GM18870 (cell line): Measurements from ENCODE around the gene LZTR1.
A peak's percentile ranks its signal among the peaks of the same experiment; 100 is the strongest.
"Not testable (repeated sequence)": the region's sequence is repeated elsewhere in the genome, so short reads cannot be mapped to it uniquely, and the experiment has no call there.

Experiments used
- ATAC-seq: cut with Tn5 transposase; IDR thresholded peaks from one replicate; pipeline ENCODE4 v1.9.1; 2021; ENCODE audit warnings: moderate library complexity; ENCODE audit not compliant: unreplicated experiment

Gene LZTR1

DNA sequence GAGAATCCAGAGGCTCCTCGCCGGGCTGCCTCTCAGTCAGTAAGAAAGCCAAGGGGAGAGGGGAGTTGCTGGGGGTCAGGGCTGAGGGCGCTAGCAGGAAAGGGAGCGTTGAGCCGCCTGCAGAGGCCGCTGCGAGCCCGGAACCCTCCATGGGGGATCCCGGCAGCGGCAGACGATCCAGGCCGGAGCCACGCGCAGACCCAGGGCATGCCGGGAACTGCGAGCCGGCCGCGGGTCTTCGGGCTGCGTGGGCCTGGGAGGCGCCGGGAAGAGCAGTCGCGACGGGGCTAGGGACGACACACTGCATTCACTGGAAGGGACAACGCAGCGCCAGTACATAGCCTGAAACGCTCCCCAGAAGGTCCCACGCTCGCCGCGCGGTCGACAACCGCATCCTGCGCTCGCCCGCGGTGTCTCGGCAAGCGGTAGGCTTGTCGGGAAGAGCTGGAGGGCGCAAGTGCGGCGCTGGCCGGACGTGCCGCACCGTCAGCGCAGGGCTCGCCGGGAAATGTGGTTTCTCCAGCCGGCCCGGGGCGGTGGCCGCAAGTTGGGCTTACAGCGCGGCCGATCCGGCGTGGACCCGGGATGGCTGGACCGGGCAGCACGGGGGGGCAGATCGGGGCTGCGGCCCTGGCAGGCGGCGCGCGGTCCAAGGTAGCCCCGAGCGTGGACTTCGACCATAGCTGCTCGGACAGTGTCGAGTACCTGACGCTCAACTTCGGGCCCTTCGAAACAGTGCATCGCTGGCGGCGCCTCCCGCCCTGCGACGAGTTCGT lies at the start of gene LZTR1:
LZTR1 (plus strand) TSS at position 511 of the 776 bp plus-strand sequence; CDS start at position 586, 75 bp downstream.
- ATAC-seq = peak; percentile 58

DNA sequence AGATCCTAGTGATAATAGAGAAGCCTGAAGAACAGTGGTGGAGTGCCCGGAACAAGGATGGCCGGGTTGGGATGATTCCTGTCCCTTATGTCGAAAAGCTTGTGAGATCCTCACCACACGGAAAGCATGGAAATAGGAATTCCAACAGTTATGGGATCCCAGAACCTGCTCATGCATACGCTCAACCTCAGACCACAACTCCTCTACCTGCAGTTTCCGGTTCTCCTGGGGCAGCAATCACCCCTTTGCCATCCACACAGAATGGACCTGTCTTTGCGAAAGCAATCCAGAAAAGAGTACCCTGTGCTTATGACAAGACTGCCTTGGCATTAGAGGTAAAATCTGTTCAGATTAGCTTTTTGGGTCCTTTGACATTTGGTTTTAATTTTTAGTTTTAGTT lies 48.2 kb upstream of the LZTR1 start:
- ATAC-seq = no peak

DNA sequence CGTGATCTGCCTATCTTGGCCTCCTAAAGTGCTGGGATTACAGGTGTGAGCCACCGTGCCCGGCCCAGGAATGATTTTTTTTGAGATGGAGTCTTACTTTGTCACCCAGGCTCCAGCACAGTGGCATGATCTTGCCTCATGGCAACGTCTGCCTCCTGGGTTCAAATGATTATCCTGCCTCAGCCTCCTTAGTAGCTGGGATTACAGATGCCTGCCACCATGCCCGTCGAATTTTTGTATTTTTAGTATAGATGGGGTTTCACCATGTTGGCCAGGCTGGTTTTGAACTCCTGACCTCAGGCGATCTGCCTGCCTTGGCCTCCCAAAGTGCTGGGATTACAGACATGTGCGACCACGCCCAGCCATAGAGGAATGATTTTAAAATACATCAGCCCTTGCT lies 47.0 kb upstream of the LZTR1 start:
- ATAC-seq = not testable (repeated sequence)

DNA sequence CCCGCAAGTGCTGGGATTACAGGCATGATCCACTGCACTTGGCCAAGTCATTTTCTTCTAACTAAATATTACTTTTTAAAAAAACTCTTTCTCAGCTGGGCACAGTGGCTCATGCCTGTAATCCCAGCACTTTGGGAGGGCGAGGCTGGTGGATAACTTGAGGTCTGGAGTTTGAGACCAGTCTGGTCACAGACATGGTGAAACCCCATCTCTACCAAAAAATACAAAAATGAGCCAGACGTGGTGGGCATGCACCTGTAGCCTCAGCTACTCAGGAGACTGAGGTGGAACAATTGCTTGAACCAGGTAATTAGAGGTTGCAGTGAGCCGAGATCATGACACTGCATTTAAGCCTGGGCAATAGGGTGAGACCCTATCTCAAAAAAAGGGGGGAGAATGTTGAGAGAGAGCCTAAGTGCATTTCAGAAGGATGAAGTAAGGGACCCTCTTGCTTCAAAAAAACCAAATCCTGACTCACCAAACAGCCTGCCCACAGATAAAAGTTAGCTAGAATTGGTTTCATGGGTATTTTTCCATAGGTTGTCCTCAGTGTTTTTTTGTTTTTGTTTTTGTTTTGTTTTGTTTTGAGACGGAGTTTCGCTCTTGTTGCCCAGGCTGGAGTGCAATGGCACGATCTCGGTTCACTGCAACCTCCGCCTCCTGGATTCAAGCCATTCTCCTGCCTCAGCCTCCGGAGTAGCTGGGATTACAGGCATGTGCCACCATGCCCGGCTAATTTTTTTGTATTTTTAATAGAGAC lies 46.1 kb upstream of the LZTR1 start:
- ATAC-seq = not testable (repeated sequence)

DNA sequence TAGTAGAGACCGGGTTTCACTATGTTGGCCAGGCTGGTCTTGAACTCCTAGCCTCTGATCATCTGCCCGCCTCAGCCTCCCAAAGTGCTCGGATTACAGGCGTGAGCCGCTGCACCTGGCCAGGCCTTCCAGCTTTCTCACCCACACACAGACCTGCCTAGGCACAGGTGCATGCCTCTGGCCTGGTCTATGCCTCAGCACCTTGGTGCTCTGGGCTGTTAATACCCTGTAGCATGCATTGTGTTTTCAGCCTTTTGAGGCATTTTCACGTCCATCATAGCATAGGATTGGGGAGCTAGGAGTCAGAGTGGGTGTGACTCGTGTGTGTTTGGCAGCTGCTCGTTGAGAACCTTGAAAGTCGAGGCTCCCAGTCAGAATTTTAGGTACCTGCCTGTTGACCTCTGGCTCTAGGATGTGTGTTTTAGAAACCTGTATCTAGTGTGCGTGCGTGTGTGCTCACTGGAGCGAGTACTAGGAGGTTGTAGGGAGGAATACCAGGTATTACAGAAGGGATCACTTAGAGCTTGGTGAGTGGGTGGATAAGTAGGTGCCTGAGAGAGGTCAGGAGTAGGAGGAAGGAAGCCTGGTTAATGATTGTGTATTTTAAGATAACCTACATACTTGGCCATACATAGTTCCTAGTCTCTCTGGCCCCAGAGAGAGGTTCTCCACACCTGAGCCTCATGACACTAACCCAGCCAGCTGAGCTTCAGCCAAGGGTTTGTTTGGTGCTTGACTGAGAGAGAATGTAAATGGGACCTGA lies 44.9 kb upstream of the LZTR1 start:
- ATAC-seq = no peak

DNA sequence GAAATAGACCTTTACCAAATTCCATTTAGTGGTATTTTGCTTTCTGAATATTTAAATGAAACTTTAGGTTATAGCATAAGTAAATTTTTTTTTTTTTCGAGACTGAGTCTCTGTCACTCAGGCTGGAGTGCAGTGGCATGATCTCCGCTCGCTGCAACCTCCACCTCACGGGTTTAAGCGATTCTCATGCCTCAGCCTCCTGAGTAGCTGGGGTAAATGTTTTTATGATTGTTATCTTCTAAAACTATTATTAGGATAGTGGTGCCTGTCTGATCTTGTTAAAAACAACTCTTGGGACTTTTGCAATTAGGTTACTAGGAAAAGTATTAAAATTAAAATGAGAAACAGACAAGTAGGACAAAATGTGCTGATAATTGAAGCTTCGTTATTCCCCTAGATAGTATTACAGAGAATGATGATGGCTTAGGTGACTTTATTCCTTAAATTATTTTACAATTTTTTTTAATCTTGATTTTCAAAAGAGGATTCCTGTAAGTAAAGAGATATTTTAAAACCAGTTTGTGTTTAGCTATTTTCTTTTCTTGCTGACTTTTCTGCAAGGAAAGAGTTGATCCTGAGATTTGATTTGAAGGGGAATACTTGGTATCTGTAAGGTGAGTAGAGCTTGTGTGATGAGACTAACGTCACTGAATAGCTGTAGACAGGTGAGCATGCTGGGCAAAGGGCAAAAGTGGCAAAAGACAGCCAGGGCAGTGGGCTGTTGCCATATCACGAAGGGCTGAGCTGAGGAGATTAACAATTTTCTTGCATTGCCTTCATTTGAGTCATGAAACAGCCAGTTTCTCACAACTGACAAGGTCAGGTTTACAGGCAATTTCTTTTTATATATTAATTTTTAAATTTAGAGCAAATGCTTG lies 44.1 kb upstream of the LZTR1 start:
- ATAC-seq = no peak

DNA sequence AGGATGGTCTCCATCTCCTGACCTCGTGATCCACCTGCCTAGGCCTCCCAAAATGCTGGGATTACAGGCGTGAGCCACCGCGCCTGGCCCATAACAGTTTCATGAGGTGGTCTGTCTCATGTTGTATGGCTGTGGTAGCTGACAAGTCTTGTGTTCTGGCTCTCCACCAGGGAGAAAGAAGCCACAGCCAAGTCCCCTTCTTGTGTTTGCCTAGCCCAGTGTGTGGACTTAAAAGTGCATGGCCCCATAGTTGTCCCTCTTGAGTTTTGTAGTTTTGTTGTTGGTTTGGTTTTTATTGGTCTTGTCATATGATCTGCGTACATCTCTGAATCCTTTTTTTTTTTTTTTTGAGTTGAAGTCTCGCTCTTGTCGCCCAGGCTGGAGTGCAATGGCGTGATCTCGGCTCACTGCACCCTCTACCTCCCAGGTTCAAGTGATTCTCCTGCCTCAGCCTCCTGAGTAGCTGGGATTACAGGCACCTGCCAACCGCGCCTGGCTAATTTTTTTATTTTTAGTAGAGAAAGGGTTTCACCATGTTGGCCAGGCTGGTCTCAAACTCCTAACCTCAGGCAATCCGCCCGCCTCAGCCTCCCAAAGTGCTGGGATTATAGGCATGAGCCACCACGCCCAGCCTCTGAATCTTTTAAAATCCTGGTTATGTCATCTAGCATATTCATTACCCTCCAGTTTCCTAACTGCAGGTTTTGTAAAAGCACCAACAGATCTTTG lies 42.5 kb upstream of the LZTR1 start:
- not testable (repeated sequence) for ATAC-seq

DNA sequence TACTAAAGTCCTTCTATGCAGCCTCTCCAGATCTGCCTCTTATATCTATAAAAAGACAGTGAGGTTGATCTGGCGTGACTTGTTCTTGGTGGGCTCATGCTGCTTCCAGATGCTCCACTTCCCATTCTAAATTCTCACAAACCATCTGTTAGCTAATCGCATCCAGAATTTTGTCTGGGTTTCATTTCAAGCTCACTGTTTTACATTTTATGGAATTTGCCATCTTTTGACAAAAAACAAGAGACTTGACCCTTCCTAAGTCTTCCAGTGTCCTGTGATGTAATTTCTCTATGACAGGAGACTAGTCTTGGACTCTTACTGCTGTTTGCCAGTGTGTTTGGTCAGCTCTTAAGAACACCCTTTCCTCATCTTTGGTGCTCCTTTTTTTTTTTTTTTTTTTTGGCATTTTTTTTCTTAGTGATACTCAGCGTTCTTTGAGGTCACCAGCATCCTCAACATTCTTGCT lies 41.9 kb upstream of the LZTR1 start:
- no peak for ATAC-seq

DNA sequence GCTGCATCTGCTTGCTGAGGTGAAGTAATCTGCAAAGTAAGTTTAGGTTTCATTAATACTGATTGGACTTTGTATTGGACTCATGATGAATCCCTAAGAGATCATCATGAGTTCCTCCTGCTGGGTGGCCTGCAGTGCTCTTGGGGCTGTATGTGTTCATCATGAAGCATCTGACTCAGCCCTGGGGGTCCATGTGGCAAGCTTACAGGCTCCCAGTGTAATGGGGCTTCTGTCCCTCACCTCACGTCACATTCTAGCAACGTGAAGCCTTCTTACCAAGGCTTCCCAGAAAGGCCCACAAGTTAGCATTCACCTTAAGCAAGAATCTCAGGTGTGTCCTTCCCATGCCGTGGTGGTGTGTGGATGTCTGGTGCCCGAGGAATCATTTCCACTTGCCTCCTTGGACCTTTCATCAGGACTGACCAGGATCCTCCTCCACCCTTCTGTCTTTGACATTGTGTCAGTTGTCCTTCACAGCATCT lies 41.2 kb upstream of the LZTR1 start:
- ATAC-seq = no peak

DNA sequence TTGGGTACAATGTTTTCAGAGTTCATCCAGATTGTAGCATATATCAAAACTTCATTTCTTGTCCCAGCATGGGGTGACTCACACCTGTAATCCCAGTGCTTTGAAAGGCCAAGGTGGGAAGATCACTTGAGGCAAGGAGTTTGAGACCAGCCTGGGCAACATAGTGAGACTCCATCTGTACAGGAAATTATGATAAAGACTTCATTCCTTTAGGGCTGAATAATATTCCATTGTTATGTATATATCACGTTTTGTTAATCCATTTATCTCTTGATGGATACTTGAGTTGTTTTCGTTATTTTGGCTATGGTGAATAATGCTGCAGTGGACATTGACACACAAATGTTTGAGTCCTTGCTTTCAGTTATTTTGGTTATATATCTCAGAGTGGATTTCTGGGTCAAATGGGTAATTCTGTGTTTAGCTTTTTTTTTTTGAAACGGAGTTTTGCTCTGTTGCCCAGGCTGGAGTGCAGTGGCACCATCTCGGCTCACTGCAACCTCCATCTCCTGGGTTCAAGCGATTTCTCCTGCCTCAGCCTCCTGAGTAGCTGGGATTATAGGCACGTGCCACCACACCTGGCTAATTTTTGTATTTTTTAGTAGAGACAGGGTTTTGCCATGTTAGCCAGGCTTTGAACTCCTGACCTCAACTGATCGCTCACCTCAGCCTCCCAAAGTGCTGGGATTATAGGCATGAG lies 39.7 kb upstream of the LZTR1 start:
- not testable (repeated sequence) for ATAC-seq

DNA sequence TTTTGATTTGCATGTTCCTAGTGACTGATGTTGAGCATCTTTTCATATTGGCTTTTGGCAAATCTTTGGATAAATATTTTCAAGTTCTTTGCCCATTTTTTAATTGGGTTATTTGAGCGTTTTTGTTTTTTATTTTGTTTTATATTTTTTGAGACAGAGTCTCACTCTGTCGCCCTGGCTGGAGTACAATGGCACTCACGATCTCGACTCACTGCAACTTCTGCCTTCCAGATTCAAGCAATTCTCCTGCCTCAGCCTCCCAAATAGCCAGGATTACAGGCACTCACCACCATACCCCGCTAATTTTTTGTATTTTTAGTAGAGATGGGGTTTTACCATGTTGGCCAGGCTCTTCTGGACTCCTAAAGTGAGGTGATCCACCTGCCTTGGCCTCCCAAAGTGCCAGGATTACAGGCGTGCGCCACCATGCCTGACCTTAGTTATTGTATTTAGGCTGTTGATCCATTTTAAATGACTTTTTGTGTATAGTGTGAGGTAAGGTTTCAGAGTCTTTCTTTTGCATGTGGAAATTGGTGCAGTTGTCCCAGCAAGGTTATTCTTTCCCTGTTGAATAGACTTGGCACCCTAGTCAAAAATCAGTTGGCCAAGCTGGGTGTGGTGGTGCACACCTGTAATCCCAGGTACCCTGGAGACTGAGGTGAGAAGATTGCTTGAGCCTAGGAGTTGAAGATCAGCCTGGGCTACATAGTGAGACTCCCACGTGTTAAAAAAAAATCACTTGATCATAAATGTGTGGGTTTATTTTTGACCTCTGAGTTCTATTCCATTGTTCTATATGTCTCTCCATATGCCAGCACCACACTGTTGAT lies 38.8 kb upstream of the LZTR1 start:
- no peak for ATAC-seq

DNA sequence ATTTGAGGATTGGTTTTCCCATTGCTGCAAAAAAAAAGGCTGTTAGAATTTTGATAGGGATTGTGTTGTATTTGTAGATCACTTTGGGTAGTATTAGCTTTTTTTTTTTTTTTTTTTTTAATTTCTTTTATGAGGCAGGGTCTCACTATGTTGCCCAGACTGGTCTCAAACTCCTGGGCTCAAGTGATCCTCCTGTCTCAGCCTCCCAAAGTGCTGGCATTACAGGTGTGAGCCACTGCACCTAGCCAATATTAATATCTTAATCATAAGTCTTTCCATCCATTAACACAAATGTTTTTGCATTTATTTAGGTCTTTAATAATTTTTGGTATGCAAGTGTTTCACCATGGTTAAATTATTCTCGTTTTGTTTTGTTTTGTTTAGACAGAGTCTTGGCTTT lies 38.1 kb upstream of the LZTR1 start:
- ATAC-seq = no peak

DNA sequence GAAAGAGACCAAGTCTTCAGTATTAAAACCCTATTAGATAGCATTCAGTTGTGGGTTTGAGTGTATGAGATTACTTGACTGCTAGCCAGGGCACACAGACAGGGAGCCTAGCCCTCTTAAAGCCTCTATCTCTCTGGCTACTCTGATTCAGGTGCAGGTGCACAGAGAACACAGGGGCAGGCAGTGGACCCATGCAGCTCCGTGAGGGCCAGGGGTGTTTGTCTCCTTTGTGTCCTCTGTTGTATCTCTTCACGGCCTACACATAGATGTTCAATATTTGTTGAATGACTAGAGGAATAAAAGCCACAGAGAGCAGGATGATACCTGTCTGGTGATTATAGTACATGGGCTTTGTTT lies 36.5 kb upstream of the LZTR1 start:
- no peak for ATAC-seq

DNA sequence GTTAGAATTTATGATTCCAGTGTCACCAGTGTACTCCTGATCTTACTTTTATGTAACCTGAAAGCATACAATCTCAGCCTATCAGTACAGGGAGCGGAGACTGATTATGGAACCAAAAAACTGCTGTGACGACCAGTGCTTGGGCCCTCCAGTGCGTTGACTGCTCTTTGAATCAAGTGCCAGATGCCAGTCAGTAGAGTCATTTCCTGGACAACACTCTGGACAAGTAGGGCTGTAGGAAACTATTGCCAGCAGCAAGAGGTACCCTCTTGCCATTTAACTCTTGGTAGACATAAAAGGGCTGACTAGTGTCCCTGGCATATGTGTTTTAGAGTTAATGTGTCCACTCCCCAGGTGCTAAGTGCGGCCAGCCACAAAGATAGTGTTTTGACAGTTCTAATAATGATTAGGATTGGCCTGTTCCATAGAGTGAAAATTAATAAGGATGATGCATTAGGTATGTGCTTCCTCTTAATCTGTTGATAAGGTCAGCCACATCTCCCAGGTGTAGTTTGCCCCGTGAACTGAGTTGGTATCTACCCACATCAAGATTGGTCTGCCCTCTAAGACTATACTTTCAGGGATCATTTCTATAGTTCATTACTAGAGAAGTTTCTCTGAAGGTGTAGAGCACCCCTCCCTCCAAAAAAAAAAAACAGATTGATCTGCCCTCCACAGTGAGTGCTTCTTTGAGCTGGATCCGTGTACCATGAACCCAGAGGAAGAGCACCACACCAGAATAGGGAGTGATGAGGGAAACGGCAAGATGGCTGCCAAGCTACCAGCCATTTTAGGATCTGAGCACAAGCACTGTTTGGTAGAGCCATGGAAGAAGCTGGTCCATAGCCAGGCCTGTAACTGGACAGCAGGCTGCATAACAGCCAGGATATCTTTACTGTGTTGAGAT lies 35.8 kb upstream of the LZTR1 start:
- no peak for ATAC-seq

DNA sequence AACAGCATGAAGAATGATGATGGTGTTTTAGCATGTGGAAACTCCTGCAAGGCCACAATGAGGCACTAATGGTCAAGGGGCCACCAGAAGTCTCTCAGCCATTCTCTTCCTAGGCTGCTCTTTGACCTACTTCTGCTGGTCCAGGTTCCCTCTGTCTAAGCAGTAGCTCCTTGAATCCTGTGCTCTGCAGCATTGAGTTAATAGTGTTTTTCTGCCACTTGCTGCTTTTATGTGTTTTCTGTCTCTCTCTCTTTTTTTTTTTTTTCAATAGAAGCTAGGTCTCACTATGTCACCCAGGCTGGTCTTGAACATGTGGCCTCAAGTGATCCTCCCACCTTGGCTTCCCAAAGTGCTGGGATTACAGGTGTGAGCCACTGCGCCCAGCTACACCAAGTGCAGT lies 35.1 kb upstream of the LZTR1 start:
- no peak for ATAC-seq

DNA sequence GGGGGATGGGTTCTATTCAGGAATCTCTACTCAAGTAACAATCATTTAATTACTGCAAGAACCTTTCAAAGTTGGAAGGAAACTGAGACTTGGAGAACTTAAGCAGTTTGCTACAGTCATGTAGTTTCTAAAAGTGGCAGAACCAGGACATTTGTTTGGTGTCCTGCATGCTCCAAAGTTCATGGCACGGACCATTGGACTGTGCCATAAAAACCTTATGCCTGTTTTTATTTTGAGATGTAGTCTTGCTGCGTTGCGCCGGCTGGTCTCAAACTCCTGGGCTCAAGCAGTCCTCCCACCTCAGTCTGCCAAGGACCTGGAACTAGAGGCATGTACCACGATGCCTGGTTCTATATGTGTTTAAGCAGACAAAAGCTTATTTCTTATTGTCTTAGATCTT lies 33.6 kb upstream of the LZTR1 start:
- ATAC-seq = no peak

DNA sequence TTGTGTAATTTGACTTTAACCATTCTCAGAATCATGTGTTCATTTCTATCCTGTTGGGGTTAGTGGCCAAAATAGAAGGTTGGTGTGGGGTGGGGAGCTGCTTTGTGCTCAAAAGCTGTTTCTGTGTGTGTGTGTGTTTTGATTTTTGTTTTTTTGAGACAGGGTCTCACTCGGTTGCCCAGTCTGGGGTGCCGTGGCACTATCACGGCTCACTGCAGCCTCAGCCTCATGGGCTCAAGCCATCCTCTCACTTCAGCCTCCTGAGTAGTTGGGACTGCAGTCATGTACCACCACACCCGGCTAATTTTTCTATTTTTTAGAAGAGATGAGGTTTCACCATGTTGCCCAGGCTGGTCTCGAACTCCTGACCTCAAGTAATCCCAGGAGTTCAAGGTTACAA lies 33.1 kb upstream of the LZTR1 start:
- ATAC-seq = no peak
